ENCODE data around the gene SLC38A4. TPM values are rescaled to one million over a fixed set of nuclear protein-coding genes. Genes with fewer than 3 reads are reported as not detected.

SLC38A4 gene
- total RNA-seq, 4 donors from 2014 or later = 0.23 to 0.54 TPM; not detected in 2

DNA sequence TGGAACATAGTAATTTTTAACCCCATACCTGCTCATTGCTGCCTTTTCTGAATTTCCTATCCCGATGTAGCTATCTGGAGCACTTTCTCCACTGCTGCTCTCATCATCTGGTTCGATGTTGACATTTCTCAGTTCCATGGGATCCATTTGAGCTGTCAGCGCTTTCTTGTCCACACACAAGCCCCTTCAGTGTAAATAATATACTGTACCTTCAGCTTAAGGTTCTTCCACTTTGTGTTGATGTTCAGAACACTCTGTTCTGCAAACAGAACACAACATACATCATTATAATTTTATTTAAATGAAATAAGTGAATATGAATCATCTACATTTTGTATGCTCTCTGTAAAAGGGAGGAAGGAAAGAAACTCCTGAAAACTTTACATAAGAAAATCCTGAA is 32.9 kb downstream of the SLC38A4 start:
- Histone ChIP-seq H3K9me3 (peaks cover 0 to 5% (median 0%) of the 10 kb centered on the region in 3 donors), H3K4me3 (no peak overlapping the region), H3K36me3 (no peaks in the 10 kb centered on the region), H3K27me3 (no peaks in the 10 kb centered on the region), H3K4me1 (no peaks in the 10 kb centered on the region), H3K27ac (no peak overlapping the region)
- ATAC-seq = no peak
- 84% methylated on average over 3 of the region's 3 CpGs; no CpG with 5 or more reads in 1 of the 2 donors for WGBS, 2 donors (ENCODE audit: low coverage in 1 of 2)
- TF ChIP-seq POLR2A (IDR thresholded peaks at IDR 0.05) (no peak), EP300 (IDR thresholded peaks at IDR 0.05) (no peak), POLR2AphosphoS5 (IDR thresholded peaks at IDR 0.05) (no peak)
- TF ChIP-seq, protein P1, sequence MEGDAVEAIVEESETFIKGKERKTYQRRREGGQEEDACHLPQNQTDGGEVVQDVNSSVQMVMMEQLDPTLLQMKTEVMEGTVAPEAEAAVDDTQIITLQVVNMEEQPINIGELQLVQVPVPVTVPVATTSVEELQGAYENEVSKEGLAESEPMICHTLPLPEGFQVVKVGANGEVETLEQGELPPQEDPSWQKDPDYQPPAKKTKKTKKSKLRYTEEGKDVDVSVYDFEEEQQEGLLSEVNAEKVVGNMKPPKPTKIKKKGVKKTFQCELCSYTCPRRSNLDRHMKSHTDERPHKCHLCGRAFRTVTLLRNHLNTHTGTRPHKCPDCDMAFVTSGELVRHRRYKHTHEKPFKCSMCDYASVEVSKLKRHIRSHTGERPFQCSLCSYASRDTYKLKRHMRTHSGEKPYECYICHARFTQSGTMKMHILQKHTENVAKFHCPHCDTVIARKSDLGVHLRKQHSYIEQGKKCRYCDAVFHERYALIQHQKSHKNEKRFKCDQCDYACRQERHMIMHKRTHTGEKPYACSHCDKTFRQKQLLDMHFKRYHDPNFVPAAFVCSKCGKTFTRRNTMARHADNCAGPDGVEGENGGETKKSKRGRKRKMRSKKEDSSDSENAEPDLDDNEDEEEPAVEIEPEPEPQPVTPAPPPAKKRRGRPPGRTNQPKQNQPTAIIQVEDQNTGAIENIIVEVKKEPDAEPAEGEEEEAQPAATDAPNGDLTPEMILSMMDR (IDR thresholded peaks at IDR 0.05) = no peak

DNA sequence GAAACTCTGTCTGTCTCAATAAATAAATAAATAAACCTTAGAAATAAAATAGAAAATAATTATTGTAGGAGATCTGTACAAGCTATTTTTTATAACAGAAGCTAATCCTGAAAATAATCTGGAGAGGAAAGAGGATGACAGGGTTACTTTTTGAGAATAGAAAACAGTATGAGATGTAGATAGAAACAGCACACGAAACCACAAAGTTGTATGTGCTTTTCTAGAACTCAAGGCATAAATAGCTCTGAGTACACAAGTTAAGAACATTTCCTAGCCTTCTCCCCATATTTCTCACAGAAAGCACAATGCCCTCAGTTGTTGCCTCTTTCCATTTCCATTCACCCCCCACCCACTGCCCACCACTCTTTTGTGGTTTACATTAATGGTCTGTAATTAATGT is 35.7 kb downstream of the SLC38A4 start:
- WGBS, 2 donors (ENCODE audit: low coverage in 1 of 2) = 100% methylated on average over 1 of the region's 1 CpG
- no peak for ATAC-seq

DNA sequence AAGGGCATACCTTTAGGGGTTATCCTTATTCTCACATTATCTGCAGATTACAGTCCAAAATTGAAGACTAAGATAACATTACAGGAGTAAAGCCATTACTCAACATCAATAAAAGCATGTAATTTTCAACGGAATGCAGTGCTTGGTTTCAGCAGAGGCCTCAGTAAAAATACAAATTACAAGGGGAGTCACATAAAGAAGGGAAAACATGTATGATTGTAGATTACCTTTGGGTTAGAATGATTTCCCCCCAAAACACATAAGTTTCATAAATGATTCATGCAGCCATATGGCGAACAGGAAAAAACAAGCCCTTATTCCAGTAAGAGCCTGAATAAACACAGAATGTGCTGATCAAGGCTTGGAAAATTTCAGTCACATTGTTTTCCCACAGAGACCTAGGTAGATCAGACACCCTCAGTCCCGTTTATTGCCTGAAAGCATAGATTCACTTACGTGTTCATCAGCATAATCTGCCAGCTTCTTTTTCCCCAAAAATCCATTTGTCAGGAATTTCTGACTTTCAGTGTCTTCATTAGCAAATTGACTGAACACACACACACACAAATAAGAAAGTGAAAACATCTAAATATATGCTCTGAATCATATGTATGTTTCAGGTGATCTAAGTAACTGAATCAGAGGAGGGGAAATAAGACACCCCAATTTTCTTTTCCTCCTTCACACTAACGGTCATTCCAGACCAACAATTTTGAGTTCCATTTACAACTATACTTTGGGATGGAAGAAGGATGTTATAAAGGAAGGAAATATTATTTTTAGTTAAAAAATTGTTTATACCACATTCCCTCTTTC is 37.5 kb downstream of the SLC38A4 start:
- 81 to 83% methylated on average over 5 of the region's 5 CpGs for WGBS, 2 donors (ENCODE audit: low coverage in 1 of 2)
- no peak for ATAC-seq
- H3K36me3 ChIP-seq = no peaks in the 10 kb centered on the region

More for the DNA sequence above, 35.7 kb downstream of the SLC38A4 start:
- no peaks in the 10 kb centered on the region for H3K4me1 ChIP-seq
- TF ChIP-seq, protein P1 (IDR thresholded peaks at IDR 0.05) = no peak
- TF ChIP-seq POLR2AphosphoS5 (IDR thresholded peaks at IDR 0.05) = no peak
- no peak for TF ChIP-seq EP300 (IDR thresholded peaks at IDR 0.05)
- no peak for TF ChIP-seq POLR2A (IDR thresholded peaks at IDR 0.05)
- H3K27ac ChIP-seq = no peak overlapping the region
- no peaks in the 10 kb centered on the region for H3K36me3 ChIP-seq
- no peaks in the 10 kb centered on the region for H3K27me3 ChIP-seq
- H3K9me3 ChIP-seq = peaks cover 0 to 5% (median 0%) of the 10 kb centered on the region in 3 donors
- H3K4me3 ChIP-seq = no peak overlapping the region

DNA sequence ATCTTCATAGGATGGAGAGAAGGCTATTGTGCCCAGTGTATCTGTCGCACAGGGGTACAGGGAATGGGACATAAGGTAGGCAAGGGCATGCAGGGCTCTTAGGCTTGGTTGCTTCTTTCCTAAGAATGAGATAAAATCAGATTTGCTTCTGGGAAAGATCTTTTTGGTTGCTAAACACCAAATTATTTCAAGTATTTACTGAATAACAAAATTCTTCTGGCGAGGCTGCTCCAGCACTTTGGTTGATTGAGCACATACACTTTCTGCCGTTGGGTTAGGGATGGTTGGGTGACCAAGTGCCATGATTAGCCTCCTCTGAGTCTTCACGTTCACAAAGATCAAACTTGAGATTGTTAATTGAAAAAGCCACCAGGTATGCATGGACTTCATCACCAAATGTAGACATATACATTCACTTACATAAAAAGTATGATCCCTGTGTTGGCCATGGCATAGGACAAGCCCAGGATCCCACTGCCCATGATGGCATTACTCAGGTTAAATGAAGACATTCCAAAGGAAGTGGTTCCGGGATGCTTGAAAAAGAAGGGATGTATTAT is 38.2 kb downstream of the SLC38A4 start:
- no peak for ATAC-seq
- TF ChIP-seq POLR2AphosphoS5 (IDR thresholded peaks at IDR 0.05) (no peak), POLR2A (IDR thresholded peaks at IDR 0.05) (no peak), EP300 (IDR thresholded peaks at IDR 0.05) (no peak)
- TF ChIP-seq, protein P1 (IDR thresholded peaks at IDR 0.05) = no peak
- Histone ChIP-seq H3K4me1 (no peaks in the 10 kb centered on the region), H3K36me3 (no peaks in the 10 kb centered on the region), H3K9me3 (no peaks in the 10 kb centered on the region), H3K27ac (no peak overlapping the region), H3K4me3 (no peak overlapping the region), H3K27me3 (no peaks in the 10 kb centered on the region)
- 89 to 91% methylated on average over 5 of the region's 5 CpGs for WGBS, 2 donors (ENCODE audit: low coverage in 1 of 2)

More for the DNA sequence above, 37.5 kb downstream of the SLC38A4 start:
- Histone ChIP-seq H3K9me3 (no peaks in the 10 kb centered on the region), H3K4me1 (no peaks in the 10 kb centered on the region), H3K4me3 (no peak overlapping the region), H3K27ac (no peak overlapping the region), H3K27me3 (no peaks in the 10 kb centered on the region)
- TF ChIP-seq POLR2A (IDR thresholded peaks at IDR 0.05) (no peak), EP300 (IDR thresholded peaks at IDR 0.05) (no peak), POLR2AphosphoS5 (IDR thresholded peaks at IDR 0.05) (no peak)
- TF ChIP-seq, protein P1 (IDR thresholded peaks at IDR 0.05) = no peak
